PC-9 (cell line): ENCODE measurements around the gene GATD1.

Source experiments
- EZH2 ChIP-seq: fragments of 200-600 bp; sonication (generic); IDR thresholded peaks from 2 replicates; pipeline ENCODE4 v1.8.0; 2017; ENCODE audit warnings: antibody characterized with exemption, low read depth
- TF ChIP-seq, protein P1 (sequence below): fragments of 200-600 bp; sonication (generic); conservative IDR thresholded peaks from 2 replicates; pipeline ENCODE4 v1.6.1; 2017; ENCODE audit warnings: mixed run types, antibody characterized with exemption, mild to moderate bottlenecking, moderate library complexity

DNA sequence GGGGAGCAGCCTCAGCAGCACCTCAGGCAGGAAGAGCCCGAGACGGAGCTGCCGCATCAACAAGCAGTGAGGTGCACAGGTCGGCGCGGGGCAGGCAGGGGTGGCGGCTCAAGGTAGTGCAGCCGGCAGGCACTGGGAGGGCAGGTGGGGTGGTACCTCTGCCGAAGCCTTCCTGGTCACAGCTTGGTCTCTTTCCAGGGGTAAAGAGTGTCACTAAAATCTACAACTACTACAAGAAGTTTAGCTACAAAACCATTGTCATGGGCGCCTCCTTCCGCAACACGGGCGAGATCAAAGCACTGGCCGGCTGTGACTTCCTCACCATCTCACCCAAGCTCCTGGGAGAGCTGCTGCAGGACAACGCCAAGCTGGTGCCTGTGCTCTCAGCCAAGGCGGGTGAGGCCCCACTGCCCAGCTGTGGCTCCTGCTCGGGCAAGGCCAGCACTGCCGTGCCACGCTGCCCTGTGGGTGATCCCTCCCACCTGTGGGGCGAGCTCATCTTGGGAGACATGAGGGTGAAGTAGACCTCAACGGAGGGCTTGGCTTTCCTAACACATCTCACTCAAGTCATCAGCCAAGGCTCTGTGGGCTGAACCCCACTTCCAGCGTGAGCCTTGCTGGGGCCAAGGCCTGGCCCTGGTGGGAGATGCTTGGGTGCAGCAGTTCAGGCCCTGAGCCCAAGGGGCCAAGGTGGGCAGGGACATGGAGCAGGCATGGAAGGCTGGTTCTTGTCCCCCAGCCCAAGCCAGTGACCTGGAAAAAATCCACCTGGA lies 13.6 kb downstream of the GATD1 start:
- TF ChIP-seq, protein P1, sequence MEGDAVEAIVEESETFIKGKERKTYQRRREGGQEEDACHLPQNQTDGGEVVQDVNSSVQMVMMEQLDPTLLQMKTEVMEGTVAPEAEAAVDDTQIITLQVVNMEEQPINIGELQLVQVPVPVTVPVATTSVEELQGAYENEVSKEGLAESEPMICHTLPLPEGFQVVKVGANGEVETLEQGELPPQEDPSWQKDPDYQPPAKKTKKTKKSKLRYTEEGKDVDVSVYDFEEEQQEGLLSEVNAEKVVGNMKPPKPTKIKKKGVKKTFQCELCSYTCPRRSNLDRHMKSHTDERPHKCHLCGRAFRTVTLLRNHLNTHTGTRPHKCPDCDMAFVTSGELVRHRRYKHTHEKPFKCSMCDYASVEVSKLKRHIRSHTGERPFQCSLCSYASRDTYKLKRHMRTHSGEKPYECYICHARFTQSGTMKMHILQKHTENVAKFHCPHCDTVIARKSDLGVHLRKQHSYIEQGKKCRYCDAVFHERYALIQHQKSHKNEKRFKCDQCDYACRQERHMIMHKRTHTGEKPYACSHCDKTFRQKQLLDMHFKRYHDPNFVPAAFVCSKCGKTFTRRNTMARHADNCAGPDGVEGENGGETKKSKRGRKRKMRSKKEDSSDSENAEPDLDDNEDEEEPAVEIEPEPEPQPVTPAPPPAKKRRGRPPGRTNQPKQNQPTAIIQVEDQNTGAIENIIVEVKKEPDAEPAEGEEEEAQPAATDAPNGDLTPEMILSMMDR: no peak
- TF ChIP-seq EZH2: no peak
